SK-N-SH (cell line): ENCODE results near the gene PCDHB14. TPM values are rescaled to one million over a fixed set of nuclear protein-coding genes. Genes with fewer than 3 reads are reported as not detected.

Source experiments
- CTCF ChIA-PET: fragments of 300-600, 350-600 bp; formaldehyde crosslinking; extraction: SDS; loops from one replicate; lab custom pipeline; 2021; lab: Yijun Ruan, JAX
- POLR2A ChIA-PET: fragments of 350-600 bp; sonication (Branson Sonifier 250); formaldehyde crosslinking; extraction: SDS; loops from one replicate; lab custom pipeline; 2020; ENCODE audit warnings: antibody characterized with exemption, inconsistent platforms; lab: Yijun Ruan, JAX
- DNase-seq: peaks from one replicate; pipeline ENCODE4 v3.0.0; 2012
- H2AFZ ChIP-seq: fragments of 200-600 bp; sonication (generic); 2 replicates; pipeline ENCODE4 v1.8.1; 2016; ENCODE audit warnings: antibody characterized with exemption, mild to moderate bottlenecking, low read depth
- H3F3A ChIP-seq: fragments of 200-600 bp; sonication (generic); replicated peaks from 2 replicates; pipeline ENCODE3; 2016; ENCODE audit warnings: antibody characterized with exemption, mild to moderate bottlenecking; ENCODE audit not compliant: insufficient read depth
- H3K27ac ChIP-seq, 2 experiments: fragments of 200-500 bp in 1 of 2; fragments of 200-600 bp in 1 of 2; sonication (Bioruptor generic) in 1 of 2; sonication (generic), shearing (Covaris generic) in 1 of 2; 2 replicates each; pipeline versions ENCODE4 v1.5.1 to v1.6.1; 2014 to 2016; ENCODE audit warnings: low read depth in 2 of 2, inconsistent platforms in 1 of 2, low read length in 1 of 2, mild to moderate bottlenecking in 1 of 2, mixed read lengths in 1 of 2
- H3K27me3 ChIP-seq: fragments of 200-600 bp; sonication (generic), shearing (Covaris generic); 2 replicates; pipeline ENCODE4 v1.6.1; 2016; ENCODE audit warnings: mixed run types; ENCODE audit not compliant: insufficient read depth
- H3K36me3 ChIP-seq, 2 experiments: fragments of 200-500 bp in 1 of 2; fragments of 200-600 bp in 1 of 2; sonication (Bioruptor generic) in 1 of 2; sonication (generic) in 1 of 2; replicated peaks in 1 of 2; 2 replicates each; pipeline versions ENCODE3 to v1.5.1; 2014 to 2016; ENCODE audit warnings: low read length in 1 of 2, mild to moderate bottlenecking in 1 of 2; ENCODE audit not compliant: insufficient read depth in 2 of 2, control insufficient read depth in 1 of 2
- H3K4me1 ChIP-seq, 2 experiments: fragments of 200-500 bp in 1 of 2; fragments of 200-600 bp in 1 of 2; sonication (Bioruptor generic) in 1 of 2; sonication (generic), shearing (Covaris generic) in 1 of 2; 2 replicates each; pipeline versions ENCODE4 v1.5.1 to v1.6.1; 2014 to 2016; ENCODE audit warnings: low read depth in 1 of 2, low read length in 1 of 2, mixed run types in 1 of 2; ENCODE audit not compliant: insufficient read depth in 2 of 2, control insufficient read depth in 1 of 2
- H3K4me2 ChIP-seq: fragments of 200-600 bp; sonication (generic), shearing (Covaris generic); 2 replicates; pipeline ENCODE4 v1.6.1; 2017; ENCODE audit warnings: mixed run types
- H3K4me3 ChIP-seq, 2 experiments: fragments of 200-500 bp in 1 of 2; fragments of 200-600 bp in 1 of 2; sonication (Bioruptor generic) in 1 of 2; sonication (generic), shearing (Covaris generic) in 1 of 2; 2 replicates each; pipeline versions ENCODE4 v1.5.1 to v1.8.1; 2014 to 2016; ENCODE audit warnings: low read depth in 2 of 2, inconsistent platforms in 1 of 2, low read length in 1 of 2, mild to moderate bottlenecking in 1 of 2, mixed read lengths in 1 of 2, moderate library complexity in 1 of 2
- H3K79me2 ChIP-seq: fragments of 200-600 bp; sonication (generic); 2 replicates; pipeline ENCODE4 v1.8.1; 2017; ENCODE audit warnings: mild to moderate bottlenecking; ENCODE audit not compliant: insufficient read depth
- H3K9ac ChIP-seq: fragments of 200-600 bp; sonication (generic); 2 replicates; pipeline ENCODE4 v1.6.1; 2017; ENCODE audit warnings: mixed run types
- H3K9me2 ChIP-seq: fragments of 200-600 bp; sonication (generic); 2 replicates; pipeline ENCODE4 v1.6.1; 2017; ENCODE audit warnings: mixed run types
- H3K9me3 ChIP-seq: fragments of 200-600 bp; sonication (generic); 2 replicates; pipeline ENCODE4 v1.6.1; 2017; ENCODE audit warnings: mixed run types, mild to moderate bottlenecking, moderate library complexity
- H4K20me1 ChIP-seq: fragments of 200-600 bp; sonication (generic); 2 replicates; pipeline ENCODE4 v1.6.1; 2017; ENCODE audit warnings: mild to moderate bottlenecking, mixed run types; ENCODE audit not compliant: insufficient read depth
- FOSL2 ChIP-seq: IDR thresholded peaks from 2 replicates; pipeline ENCODE4 v1.4.0; 2012; ENCODE audit warnings: low read depth, mild to moderate bottlenecking, moderate library complexity, borderline replicate concordance
- FOXJ3 ChIP-seq: sonication (generic); formaldehyde crosslinking; IDR thresholded peaks from 2 replicates; pipeline ENCODE4 v1.5.1; 2020; ENCODE audit warnings: mild to moderate bottlenecking, missing genetic modification reagents
- FOXM1 ChIP-seq: IDR thresholded peaks from 2 replicates; pipeline ENCODE4 v1.4.0; 2012; ENCODE audit warnings: low read depth, mild to moderate bottlenecking
- GABPA ChIP-seq: IDR thresholded peaks from 2 replicates; pipeline ENCODE4 v1.4.0; 2012; ENCODE audit warnings: low read depth, mild to moderate bottlenecking
- GATA2 ChIP-seq: sonication (generic); formaldehyde crosslinking; IDR thresholded peaks from 2 replicates; pipeline ENCODE4 v1.5.0; 2020; ENCODE audit warnings: mild to moderate bottlenecking, missing genetic modification reagents
- JUND ChIP-seq: IDR thresholded peaks from 2 replicates; pipeline ENCODE4 v1.4.0; 2012
- MEF2A ChIP-seq: IDR thresholded peaks from 2 replicates; pipeline ENCODE4 v1.4.0; 2012; ENCODE audit warnings: low read depth, borderline replicate concordance
- NFIC ChIP-seq: IDR thresholded peaks from 2 replicates; pipeline ENCODE4 v1.4.0; 2012; ENCODE audit warnings: borderline replicate concordance
- POLR2AphosphoS5 ChIP-seq: IDR thresholded peaks from 2 replicates; pipeline ENCODE4 v1.6.1; 2012; ENCODE audit warnings: low read depth, low read length
- RAD21 ChIP-seq: IDR thresholded peaks from 2 replicates; pipeline ENCODE4 v1.6.1; 2012; ENCODE audit warnings: mild to moderate bottlenecking, low read length
- RCOR1 ChIP-seq: fragments of 150-350 bp; IDR thresholded peaks from 2 replicates; pipeline ENCODE4 v1.6.1; 2017; ENCODE audit warnings: antibody characterized with exemption, low read length
- REST ChIP-seq: IDR thresholded peaks from 2 replicates; pipeline ENCODE4 v1.6.1; 2012; ENCODE audit warnings: mild to moderate bottlenecking, low read depth, low read length, moderate library complexity
- RFX5 ChIP-seq: IDR thresholded peaks from 2 replicates; pipeline ENCODE4 v1.6.1; 2012; ENCODE audit warnings: mild to moderate bottlenecking, improper control_type of control experiment, low read length
- SIN3A ChIP-seq: IDR thresholded peaks from 2 replicates; pipeline ENCODE4 v1.6.1; 2012; ENCODE audit warnings: low read depth, mild to moderate bottlenecking, low read length, moderate library complexity, borderline replicate concordance
- SMC3 ChIP-seq: IDR thresholded peaks from 2 replicates; pipeline ENCODE4 v1.6.1; 2012; ENCODE audit warnings: low read depth, low read length, improper control_type of control experiment
- TCF12 ChIP-seq: IDR thresholded peaks from 2 replicates; pipeline ENCODE4 v1.4.0; 2012
- USF1 ChIP-seq: IDR thresholded peaks from 2 replicates; pipeline ENCODE4 v1.4.0; 2012; ENCODE audit warnings: low read depth, borderline replicate concordance
- YY1 ChIP-seq: IDR thresholded peaks from 2 replicates; pipeline ENCODE4 v1.4.0; 2012; ENCODE audit warnings: low read depth, mild to moderate bottlenecking
- WGBS: methylation state at CpG from one replicate; pipeline ENCODE4 v1.1.6; 2017; ENCODE audit warnings: low lambda C conversion rate; 5-methylcytosine and 5-hydroxymethylcytosine counted together
- polyA plus RNA-seq, 3 experiments: library from polyadenylated mRNA; depleted of rRNA; stranded (reverse); fragments of >200 nt; gene quantifications; 2 replicates each; pipeline ENCODE4 v1.2.3, GENCODE V29; 2012
- TF ChIP-seq, protein P1 (sequence below): fragments of 150-350 bp; IDR thresholded peaks from 2 replicates; pipeline ENCODE4 v1.6.1; 2016; ENCODE audit warnings: mild to moderate bottlenecking, low read depth, low read length

Gene PCDHB14
- polyA plus RNA-seq, 1 of the 3 experiments (the other 2 are of a cell fraction), result 9.7 TPM

- 52% methylated on average over 1 of the region's 1 CpG for WGBS
- CTCF ChIA-PET, result interaction anchor here (0.6 to 1.0 kb wide), 2 partner anchors 30 to 33 kb away, joined by 3 to 4 read pairs; no protein-coding TSS in a partner anchor
These were observed 47.2 kb upstream of the PCDHB14 start for GRCh38 chr5:141175933-141176332.

More at GRCh38 chr5:141175933-141176332, 47.2 kb upstream of the PCDHB14 start:
- no peaks in the 10 kb centered on the region for H3K36me3 ChIP-seq
- no peak overlapping the region for H3K27ac ChIP-seq
- H3K4me3 ChIP-seq, result no peak overlapping the region
- no peak for DNase-seq
- TF ChIP-seq SIN3A (no peak), NFIC (no peak), SMC3 (no peak), RAD21 (no peak), USF1 (no peak), JUND (no peak), REST (no peak), GABPA (no peak), TCF12 (no peak), RFX5 (no peak), MEF2A (no peak), YY1 (no peak), FOSL2 (no peak), GATA2 (no peak), RCOR1 (no peak), POLR2AphosphoS5 (no peak), FOXJ3 (CRISPR knock-in tag) (no peak), FOXM1 (no peak)
- TF ChIP-seq, protein P1, sequence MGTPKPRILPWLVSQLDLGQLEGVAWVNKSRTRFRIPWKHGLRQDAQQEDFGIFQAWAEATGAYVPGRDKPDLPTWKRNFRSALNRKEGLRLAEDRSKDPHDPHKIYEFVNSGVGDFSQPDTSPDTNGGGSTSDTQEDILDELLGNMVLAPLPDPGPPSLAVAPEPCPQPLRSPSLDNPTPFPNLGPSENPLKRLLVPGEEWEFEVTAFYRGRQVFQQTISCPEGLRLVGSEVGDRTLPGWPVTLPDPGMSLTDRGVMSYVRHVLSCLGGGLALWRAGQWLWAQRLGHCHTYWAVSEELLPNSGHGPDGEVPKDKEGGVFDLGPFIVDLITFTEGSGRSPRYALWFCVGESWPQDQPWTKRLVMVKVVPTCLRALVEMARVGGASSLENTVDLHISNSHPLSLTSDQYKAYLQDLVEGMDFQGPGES, result no peak
- TF ChIP-seq, all 33 proteins: peak for 0
- Histone ChIP-seq H3F3A (no peaks in the 10 kb centered on the region), H3K27me3 (no peaks in the 10 kb centered on the region), H3K9me2 (no peaks in the 10 kb centered on the region), H2AFZ (no peak overlapping the region), H3K4me1 (no peaks in the 10 kb centered on the region; a peak in 1 of 4 replicates), H4K20me1 (no peaks in the 10 kb centered on the region), H3K9ac (no peak overlapping the region), H3K9me3 (no peaks in the 10 kb centered on the region; the same call in 1 of the 2 replicates), H3K4me2 (no peak overlapping the region), H3K79me2 (no peaks in the 10 kb centered on the region)
- POLR2A ChIA-PET, result no interaction called here
